ENCODE results near the gene CRABP2. TPM values are rescaled to one million over a fixed set of nuclear protein-coding genes. Genes with fewer than 3 reads are reported as not detected.

CRABP2 gene
- total RNA-seq, 1 experiment from 2014 or later: 1.1 TPM

DNA sequence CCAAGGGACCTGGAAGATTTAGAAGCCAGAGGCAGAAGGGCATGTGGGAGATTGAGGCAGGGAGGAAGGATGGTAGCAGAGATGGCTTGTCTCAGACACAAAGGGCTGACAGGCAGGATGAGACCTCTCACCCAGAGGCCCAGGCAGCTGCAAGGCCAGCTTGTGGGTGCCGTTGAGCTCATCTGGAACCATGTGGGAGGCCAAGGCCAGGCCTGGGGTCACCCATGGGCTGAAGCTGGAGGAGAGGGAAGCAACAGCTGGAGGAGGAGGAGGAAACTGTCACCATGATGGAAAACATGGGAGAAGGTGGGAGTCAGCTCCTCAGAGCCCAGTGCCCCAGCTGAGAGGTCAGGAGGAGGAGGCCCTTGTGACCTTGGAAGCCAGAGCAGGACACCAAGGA lies 6.4 kb downstream of the CRABP2 start:
- H3K4me1 ChIP-seq (ENCODE audit: insufficient read depth, low read length, poor library complexity, severe bottlenecking): peaks cover 11% of the 10 kb centered on the region
- no TSS peak for BruUV-seq (replicated peaks)
- POLR2A ChIA-PET (ENCODE audit: low non-redundant PET): no interaction called here
- H3K9me3 ChIP-seq (ENCODE audit: low read depth, low read length, poor library complexity, severe bottlenecking): no peaks in the 10 kb centered on the region
- no peak for TF ChIP-seq EZH2 (IDR thresholded peaks at IDR 0.05; ENCODE audit: borderline replicate concordance, low read depth, low read length, poor library complexity, severe bottlenecking)
- TF ChIP-seq, protein P1, sequence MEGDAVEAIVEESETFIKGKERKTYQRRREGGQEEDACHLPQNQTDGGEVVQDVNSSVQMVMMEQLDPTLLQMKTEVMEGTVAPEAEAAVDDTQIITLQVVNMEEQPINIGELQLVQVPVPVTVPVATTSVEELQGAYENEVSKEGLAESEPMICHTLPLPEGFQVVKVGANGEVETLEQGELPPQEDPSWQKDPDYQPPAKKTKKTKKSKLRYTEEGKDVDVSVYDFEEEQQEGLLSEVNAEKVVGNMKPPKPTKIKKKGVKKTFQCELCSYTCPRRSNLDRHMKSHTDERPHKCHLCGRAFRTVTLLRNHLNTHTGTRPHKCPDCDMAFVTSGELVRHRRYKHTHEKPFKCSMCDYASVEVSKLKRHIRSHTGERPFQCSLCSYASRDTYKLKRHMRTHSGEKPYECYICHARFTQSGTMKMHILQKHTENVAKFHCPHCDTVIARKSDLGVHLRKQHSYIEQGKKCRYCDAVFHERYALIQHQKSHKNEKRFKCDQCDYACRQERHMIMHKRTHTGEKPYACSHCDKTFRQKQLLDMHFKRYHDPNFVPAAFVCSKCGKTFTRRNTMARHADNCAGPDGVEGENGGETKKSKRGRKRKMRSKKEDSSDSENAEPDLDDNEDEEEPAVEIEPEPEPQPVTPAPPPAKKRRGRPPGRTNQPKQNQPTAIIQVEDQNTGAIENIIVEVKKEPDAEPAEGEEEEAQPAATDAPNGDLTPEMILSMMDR (conservative IDR thresholded peaks at IDR 0.05; ENCODE audit: low read depth, low read length): no peak
- no peaks in the 10 kb centered on the region for H3K36me3 ChIP-seq (ENCODE audit: insufficient read depth, low read length, poor library complexity, severe bottlenecking)
- CTCF ChIA-PET: interaction anchor here (0.8 kb wide), 1 partner anchor 9 kb away, joined by 5 read pairs; no protein-coding TSS in a partner anchor
- H3K27me3 ChIP-seq (replicated peaks; ENCODE audit: insufficient read depth, low read depth, low read length, poor library complexity): no peaks in the 10 kb centered on the region
- no peak overlapping the region for H3K4me3 ChIP-seq (ENCODE audit: low read depth, low read length, poor library complexity, severe bottlenecking)
- H3K27ac ChIP-seq (ENCODE audit: low read depth, low read length, poor library complexity, severe bottlenecking): no peak overlapping the region
- intact Hi-C loops (cut with micrococcal nuclease; ENCODE audit: unreplicated experiment): no loop called here
- DNase-seq (ENCODE audit: low spot score): no peak

DNA sequence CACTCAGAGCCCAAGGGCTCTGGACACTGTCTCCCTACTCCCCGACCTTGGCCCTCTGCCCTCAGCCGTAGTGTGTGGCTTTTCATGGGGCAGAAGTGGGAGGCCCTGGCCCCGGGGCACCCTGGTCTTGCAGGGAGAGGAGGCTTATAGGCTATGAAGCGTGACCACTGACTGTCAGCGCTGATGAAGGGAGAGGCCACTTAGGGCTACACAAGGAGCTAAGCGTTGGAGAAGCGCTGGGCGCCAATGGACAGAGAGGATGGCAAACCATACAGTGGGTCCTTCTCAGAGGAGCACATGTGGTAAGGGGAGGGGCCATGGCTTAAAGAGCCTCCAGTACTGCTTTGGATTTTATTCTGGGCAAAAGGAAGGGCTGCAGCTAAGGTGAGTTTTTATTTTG lies 7.9 kb downstream of the CRABP2 start:
- H3K27ac ChIP-seq (ENCODE audit: low read depth, low read length, poor library complexity, severe bottlenecking): no peak overlapping the region
- H3K4me1 ChIP-seq (ENCODE audit: insufficient read depth, low read length, poor library complexity, severe bottlenecking): peaks cover 13% of the 10 kb centered on the region
- intact Hi-C loops (cut with micrococcal nuclease; ENCODE audit: unreplicated experiment): no loop called here
- no TSS peak for BruUV-seq (replicated peaks)
- POLR2A ChIA-PET (ENCODE audit: low non-redundant PET): no interaction called here
- CTCF ChIA-PET: no interaction called here
- no peaks in the 10 kb centered on the region for H3K9me3 ChIP-seq (ENCODE audit: low read depth, low read length, poor library complexity, severe bottlenecking)
- H3K4me3 ChIP-seq (ENCODE audit: low read depth, low read length, poor library complexity, severe bottlenecking): no peak overlapping the region
- H3K36me3 ChIP-seq (ENCODE audit: insufficient read depth, low read length, poor library complexity, severe bottlenecking): no peaks in the 10 kb centered on the region
- TF ChIP-seq, protein P1 (conservative IDR thresholded peaks at IDR 0.05; ENCODE audit: low read depth, low read length): no peak
- no peak for TF ChIP-seq EZH2 (IDR thresholded peaks at IDR 0.05; ENCODE audit: borderline replicate concordance, low read depth, low read length, poor library complexity, severe bottlenecking)
- H3K27me3 ChIP-seq (replicated peaks; ENCODE audit: insufficient read depth, low read depth, low read length, poor library complexity): no peaks in the 10 kb centered on the region
- DNase-seq (ENCODE audit: low spot score): no peak

DNA sequence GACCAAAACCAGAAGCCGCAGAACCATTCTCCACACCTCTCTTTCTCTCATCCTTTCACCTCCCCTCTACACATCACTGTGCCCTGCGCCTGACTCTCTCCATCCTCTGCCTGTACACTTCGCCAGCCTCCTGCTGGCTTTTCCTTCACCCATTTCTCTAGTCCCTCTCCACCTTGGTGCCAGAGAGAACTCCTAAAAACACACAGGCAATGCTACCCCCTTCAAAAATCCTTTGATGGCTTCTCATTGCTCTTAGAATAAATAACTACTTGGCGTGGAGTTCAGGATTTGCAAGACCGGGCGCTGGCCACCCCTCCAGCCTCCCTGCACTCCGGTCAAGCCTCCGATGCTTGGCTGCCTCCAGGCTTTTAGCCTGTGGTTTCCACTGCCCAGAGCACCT lies 8.6 kb downstream of the CRABP2 start:
- Histone ChIP-seq H3K4me3 (ENCODE audit: low read depth, low read length, poor library complexity, severe bottlenecking) (no peak overlapping the region), H3K27ac (ENCODE audit: low read depth, low read length, poor library complexity, severe bottlenecking) (no peak overlapping the region), H3K4me1 (ENCODE audit: insufficient read depth, low read length, poor library complexity, severe bottlenecking) (peaks cover 17% of the 10 kb centered on the region), H3K9me3 (ENCODE audit: low read depth, low read length, poor library complexity, severe bottlenecking) (no peaks in the 10 kb centered on the region), H3K27me3 (replicated peaks; ENCODE audit: insufficient read depth, low read depth, low read length, poor library complexity) (no peaks in the 10 kb centered on the region), H3K36me3 (ENCODE audit: insufficient read depth, low read length, poor library complexity, severe bottlenecking) (no peaks in the 10 kb centered on the region)
- no peak for DNase-seq (ENCODE audit: low spot score)
- TF ChIP-seq EZH2 (IDR thresholded peaks at IDR 0.05; ENCODE audit: borderline replicate concordance, low read depth, low read length, poor library complexity, severe bottlenecking): no peak
- TF ChIP-seq, protein P1 (conservative IDR thresholded peaks at IDR 0.05; ENCODE audit: low read depth, low read length): no peak
- BruUV-seq (replicated peaks): no TSS peak
- ChIA-PET POLR2A (ENCODE audit: low non-redundant PET) (no interaction called here), CTCF (no interaction called here)
- intact Hi-C loops (cut with micrococcal nuclease; ENCODE audit: unreplicated experiment): no loop called here

Data from A673 (cell line).